Measurements from ENCODE around the gene ALPI. TPM values are rescaled to one million over a fixed set of nuclear protein-coding genes. Genes with fewer than 3 reads are reported as not detected.

ALPI gene
- total RNA-seq, 1 experiment from 2014 or later: not detected

GRCh38 chr2:232502511-232502910 lies 46.6 kb downstream of the ALPI start:
- H3K4me3 ChIP-seq (ENCODE audit: low read depth in 2 of 2, low read length in 2 of 2): no peak overlapping the region
- H3K9me3 ChIP-seq (ENCODE audit: control insufficient read depth, insufficient read depth, low read depth, low read length): no peaks in the 10 kb centered on the region
- no peaks in the 10 kb centered on the region for H3K36me3 ChIP-seq (ENCODE audit: control insufficient read depth, insufficient read depth, low read length)
- CTCF ChIA-PET: no interaction called here
- TF ChIP-seq POLR2AphosphoS5 (IDR thresholded peaks at IDR 0.05; ENCODE audit: low read depth, low read length) (no peak), TCF7L2 (IDR thresholded peaks at IDR 0.05; ENCODE audit: low read depth, low read length) (no peak), CTCF (IDR thresholded peaks at IDR 0.05) (no peak), SIN3A (IDR thresholded peaks at IDR 0.05; ENCODE audit: borderline replicate concordance, insufficient read depth, low read depth, low read length) (no peak), REST (IDR thresholded peaks at IDR 0.05; ENCODE audit: insufficient read depth in 1 of 2, low read depth in 2 of 2, low read length in 1 of 2) (no peak)
- peaks cover 3% of the 10 kb centered on the region; the same call in 1 of the 2 replicates for H3K27me3 ChIP-seq (ENCODE audit: control insufficient read depth, insufficient read depth, low read length)
- ATAC-seq: no peak
- DNase-seq (ENCODE audit: low read depth, low spot score): no peak
- no peaks in the 10 kb centered on the region; the same call in 1 of the 2 replicates for H3K4me1 ChIP-seq (ENCODE audit: control insufficient read depth, insufficient read depth, low read length)
- BruUV-seq (replicated peaks): no TSS peak
- in situ Hi-C loops (cut with HindIII; ENCODE audit: low pct_unique_long_range_greater_than_20kb, low sequenced_read_pairs): no loop called here
- H3K27ac ChIP-seq (ENCODE audit: low read length): no peak overlapping the region
- POLR2A ChIA-PET: interaction anchor here (0.6 kb wide), 1 partner anchor 48 kb away, joined by 8 read pairs; no protein-coding TSS in a partner anchor
- intact Hi-C loops (cut with micrococcal nuclease; ENCODE audit: unreplicated experiment): no loop called here

GRCh38 chr2:232502911-232503808 lies 47.2 kb downstream of the ALPI start:
- POLR2A ChIA-PET: interaction anchor here (0.6 kb wide), 1 partner anchor 48 kb away, joined by 8 read pairs; no protein-coding TSS in a partner anchor
- CTCF ChIA-PET: no interaction called here
- DNase-seq (ENCODE audit: low read depth, low spot score) (no peak), ATAC-seq (peak; percentile 12; the same call in 1 of the 2 replicates)
- Histone ChIP-seq H3K4me1 (ENCODE audit: control insufficient read depth, insufficient read depth, low read length) (no peaks in the 10 kb centered on the region; the same call in 1 of the 2 replicates), H3K27me3 (ENCODE audit: control insufficient read depth, insufficient read depth, low read length) (peaks cover 3% of the 10 kb centered on the region; the same call in 1 of the 2 replicates), H3K36me3 (ENCODE audit: control insufficient read depth, insufficient read depth, low read length) (no peaks in the 10 kb centered on the region), H3K27ac (ENCODE audit: low read length) (no peak overlapping the region), H3K4me3 (ENCODE audit: low read depth in 2 of 2, low read length in 2 of 2) (0 out of 4 replicates have a peak overlapping the region, but pooled peaks of 1 of the 2 experiments have one; percentile 18), H3K9me3 (ENCODE audit: control insufficient read depth, insufficient read depth, low read depth, low read length) (no peaks in the 10 kb centered on the region)
- intact Hi-C loops (cut with micrococcal nuclease; ENCODE audit: unreplicated experiment) (no loop called here), in situ Hi-C loops (cut with HindIII; ENCODE audit: low pct_unique_long_range_greater_than_20kb, low sequenced_read_pairs) (no loop called here)
- no peak for TF ChIP-seq SIN3A (IDR thresholded peaks at IDR 0.05; ENCODE audit: borderline replicate concordance, insufficient read depth, low read depth, low read length)
- no peak for TF ChIP-seq TCF7L2 (IDR thresholded peaks at IDR 0.05; ENCODE audit: low read depth, low read length)
- no peak for TF ChIP-seq REST (IDR thresholded peaks at IDR 0.05; ENCODE audit: insufficient read depth in 1 of 2, low read depth in 2 of 2, low read length in 1 of 2)
- no peak for TF ChIP-seq CTCF (IDR thresholded peaks at IDR 0.05)
- TF ChIP-seq POLR2AphosphoS5 (IDR thresholded peaks at IDR 0.05; ENCODE audit: low read depth, low read length): no peak
- no TSS peak for BruUV-seq (replicated peaks)
